DMS153 treated with DMSO at 0.1 percent for 48 hours (cell line): ENCODE data around the gene TAF15.

ENCODE experiments used
- DNase-seq: peaks from one replicate; lab custom pipeline; 2025; ENCODE audit not compliant: unreplicated experiment; lab: John Stamatoyannopoulos, UW

Gene TAF15

DNA sequence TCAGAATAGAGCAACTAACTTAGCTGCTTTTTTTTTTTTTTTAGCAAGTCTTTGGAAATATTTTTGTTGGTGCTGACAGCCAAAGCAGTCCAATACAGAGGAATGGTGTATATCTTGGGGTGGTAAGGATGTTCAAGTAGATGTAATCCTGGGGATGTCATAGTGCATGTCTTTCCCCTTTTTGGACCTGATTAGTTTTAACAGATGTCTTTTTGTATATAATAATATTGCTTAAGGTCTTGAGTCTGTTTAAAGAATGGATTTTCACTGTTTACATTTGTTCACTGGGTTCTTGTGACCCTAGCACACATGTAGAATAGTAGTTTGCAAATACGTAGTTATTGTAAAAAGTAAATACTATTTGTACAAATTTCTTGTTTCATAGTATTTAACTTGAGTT lies 7.9 kb downstream of the TAF15 start:
- DNase-seq: no peak

DNA sequence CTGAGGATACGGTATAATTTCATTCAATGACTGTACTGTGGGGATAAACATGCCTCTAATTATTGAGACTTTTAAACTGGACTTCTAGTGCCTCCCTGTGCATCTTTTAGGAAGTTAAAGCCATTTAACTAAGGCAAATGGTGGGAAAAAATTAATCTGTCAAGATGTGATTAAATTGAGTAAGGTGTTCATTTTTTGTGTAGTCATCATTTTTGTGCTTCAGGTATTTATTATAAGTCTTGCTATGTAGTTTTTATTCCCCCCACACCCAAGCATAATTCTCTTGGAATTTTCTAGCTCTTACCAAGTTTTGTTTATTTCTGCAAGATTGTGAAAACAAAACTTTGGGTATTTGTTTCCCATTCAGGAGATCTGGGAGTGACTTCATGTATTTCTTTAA lies 10.2 kb downstream of the TAF15 start:
- no peak for DNase-seq

DNA sequence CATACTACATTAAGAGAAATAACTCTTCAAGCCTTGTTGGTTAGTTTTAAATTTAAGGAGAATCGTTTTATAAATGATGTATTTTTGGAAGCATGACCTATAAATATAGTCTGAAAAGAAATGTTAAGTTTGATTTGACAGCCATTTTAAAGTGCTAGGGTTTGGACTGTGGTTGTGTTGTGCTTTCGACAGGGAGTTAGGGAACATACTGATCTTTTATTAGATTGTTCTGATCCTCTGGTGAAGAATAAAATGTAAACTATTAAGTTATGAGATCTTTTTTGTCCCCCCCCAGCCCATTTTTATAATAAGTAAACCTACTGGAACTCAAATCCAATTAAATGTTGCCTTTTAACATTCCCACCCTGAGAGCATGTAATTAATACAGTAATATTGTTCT lies 12.0 kb downstream of the TAF15 start:
- no peak for DNase-seq

DNA sequence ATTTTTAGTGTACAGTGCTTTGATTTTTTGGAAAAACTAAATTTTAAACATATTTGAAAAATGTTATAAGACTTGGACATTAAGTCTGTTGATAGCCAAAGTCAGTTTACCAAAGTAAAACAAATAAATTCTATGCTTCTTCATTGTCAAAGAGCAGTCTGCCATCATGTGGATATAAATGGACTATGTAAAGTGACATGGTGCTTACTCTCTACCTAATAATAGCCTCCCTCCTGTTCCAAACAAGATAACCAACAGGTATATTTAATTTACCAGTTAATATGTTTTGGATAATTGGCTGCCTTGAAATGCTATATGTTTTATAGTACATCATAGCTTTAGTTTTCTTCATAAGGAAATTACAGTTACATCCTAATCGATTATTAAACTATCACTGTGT lies 15.9 kb downstream of the TAF15 start:
- no peak for DNase-seq

DNA sequence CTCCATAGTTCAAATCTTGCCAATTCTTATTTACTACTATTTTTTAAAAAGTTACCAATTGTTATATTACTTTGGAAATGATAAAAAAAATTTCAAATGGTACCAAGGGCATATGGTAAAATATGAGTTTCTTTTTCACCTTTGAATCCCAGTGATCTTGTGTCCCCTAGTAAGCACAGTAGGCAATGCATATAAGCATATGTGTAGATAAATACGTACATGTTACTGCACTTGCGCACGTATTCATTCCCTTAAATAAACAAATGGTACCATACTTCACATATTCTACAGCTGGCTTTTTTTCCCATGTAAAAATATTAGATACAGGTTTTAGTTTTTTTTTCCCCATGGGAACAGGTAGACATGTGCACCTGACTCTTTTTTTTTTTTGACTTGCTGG lies 31.8 kb downstream of the TAF15 start:
- DNase-seq: no peak

DNA sequence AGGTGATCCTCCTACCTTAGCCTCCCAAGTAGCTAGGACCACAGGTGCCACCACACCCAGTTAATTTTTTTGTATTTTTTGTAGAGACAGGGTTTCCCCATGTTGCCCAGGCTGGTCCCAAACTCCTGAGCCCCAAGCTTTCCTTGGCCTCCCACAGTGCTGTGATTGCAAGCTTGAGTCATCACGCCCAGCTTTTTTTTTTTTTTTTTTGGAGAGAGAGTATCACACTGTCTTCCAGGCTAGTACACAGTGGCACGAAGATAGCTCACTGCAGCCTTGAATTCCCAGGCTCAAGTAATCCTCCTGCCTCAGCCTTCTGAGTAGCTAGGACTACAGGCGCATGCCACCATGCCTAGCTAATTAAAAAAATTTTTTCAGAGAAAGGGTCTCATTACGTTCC lies 32.2 kb downstream of the TAF15 start:
- no peak for DNase-seq

DNA sequence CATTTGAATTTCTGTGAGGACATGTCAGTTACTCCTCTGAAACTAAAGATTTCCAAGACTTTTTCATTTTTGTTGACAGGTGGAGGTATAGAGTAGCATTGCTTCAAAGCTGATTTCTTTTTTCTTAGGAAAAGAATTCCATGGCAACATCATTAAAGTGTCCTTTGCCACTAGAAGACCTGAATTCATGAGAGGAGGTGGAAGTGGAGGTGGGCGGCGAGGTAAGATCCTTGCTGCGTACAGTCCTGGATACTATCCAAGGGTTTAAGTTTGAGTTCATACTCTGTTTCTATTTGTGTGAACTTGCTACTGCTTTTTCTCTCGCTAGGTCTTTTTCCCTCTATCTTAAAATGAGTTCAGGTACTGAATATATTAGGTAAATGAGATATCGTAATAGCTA lies 33.0 kb downstream of the TAF15 start:
- DNase-seq: no peak

DNA sequence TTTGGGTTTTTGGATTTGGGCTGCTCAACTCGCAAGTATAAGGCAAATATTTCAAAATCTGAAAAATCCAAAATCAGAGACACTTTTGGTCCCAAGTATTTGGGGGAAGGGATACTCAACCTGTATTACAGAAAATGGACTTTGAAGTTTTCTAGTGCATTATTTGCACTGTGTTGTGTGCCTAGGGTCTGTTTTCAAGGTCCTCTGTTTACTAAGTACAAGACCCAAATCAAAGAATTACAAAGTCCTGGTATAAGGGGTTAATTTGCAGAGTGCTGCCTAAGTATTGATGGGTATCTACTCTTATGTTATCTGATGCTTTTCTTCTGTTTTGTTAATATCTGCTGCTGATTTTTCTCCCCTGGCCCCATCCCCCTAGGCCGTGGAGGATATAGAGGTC lies 34.4 kb downstream of the TAF15 start:
- DNase-seq: no peak

DNA sequence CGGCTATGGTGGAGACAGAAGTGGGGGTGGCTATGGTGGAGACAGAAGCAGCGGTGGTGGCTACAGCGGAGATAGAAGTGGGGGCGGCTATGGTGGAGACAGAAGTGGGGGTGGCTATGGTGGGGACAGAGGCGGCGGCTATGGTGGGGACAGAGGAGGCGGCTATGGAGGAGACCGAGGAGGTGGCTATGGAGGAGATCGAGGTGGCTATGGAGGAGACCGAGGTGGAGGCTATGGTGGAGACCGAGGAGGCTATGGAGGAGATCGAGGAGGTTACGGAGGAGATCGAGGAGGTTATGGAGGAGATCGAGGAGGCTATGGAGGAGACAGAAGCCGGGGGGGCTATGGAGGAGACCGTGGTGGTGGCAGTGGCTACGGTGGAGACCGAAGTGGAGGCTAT lies 35.3 kb downstream of the TAF15 start:
- DNase-seq: no peak

DNA sequence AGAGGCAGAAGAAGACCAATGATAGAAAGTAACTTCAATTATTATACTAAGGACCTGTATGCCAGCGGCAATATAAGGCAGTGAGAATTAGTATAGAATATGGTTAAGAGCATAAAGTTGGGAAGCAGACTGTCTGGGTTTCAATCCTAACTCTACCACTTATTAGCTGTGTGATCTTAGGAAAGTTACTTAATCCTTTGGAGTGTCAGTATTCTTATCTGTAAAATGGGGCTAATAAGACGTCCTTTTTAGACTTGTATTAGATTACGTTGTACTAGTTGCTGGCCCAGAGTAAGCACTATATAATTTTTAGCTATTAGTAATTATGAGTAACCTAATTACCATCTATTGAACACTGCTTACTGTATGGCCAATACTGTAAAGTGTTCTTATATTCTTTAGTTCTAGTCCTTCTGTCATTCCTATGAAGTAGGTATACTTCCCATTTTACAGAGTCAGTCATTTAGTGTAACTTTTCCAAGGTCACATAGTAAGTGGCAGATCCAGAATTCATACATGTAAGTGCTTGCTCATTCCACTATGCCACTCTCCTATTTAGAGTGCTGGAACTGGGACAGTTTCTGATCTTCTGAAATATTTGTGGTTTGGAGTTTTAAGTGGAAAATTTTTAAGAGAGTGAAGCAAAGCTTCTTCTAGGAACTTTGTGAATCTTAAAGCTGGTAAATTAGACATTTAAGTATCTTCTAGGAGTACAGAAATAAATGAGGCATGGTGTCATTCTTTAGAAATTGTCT lies 36.9 kb downstream of the TAF15 start:
- no peak for DNase-seq

DNA sequence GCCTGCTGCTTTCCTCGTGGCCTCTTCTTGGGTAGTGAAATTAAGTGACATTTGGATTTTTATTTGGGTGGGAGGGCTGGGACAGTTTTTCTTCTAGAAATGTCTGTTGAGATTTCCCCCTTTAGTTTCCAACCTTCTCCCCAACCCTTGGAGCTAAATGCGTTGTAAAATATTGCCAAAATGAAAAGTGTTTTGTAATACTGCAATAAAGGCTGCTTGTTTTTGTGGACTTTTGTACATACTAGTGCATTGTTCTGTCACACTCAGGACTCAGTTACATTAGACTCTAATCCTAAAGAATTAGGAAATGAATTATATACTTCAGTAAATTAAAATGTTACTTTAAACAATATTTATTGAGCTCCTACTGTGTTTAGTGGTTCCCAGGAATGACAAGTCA lies 37.7 kb downstream of the TAF15 start:
- DNase-seq: no peak

DNA sequence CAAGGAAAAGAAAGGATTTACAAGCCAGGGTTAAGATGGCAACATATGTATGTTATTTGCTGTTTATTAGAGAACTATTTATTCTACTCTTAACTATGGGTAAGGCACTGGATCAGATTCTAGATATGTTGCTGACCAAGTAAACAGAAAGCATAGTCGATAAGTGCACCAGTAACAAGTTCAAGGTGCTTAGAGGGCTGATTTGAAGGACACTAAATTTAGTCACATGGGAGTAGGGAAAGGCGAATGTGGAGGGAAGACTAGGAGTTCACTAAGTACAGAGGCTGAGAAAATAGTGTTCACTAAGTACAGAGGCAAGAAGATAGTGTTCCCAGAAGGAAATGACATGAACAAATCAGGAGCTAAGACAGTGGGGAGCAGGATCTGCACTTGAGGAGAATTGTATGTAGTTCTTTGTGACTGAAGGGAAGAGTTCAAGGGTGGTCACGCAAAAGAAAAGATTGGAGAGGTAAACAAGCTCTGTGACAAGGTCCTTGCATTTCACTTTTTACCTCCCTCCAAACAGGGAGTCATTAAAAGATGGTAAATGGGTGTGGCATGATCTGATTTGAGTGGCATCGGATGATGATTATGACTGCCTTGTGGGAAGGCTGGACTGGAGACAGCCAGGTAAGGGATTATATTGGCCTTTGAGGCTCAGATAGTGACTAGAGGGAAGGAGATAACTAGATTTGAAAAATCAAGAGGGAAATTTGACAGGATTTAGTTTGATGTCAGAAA lies 38.5 kb downstream of the TAF15 start:
- no peak for DNase-seq

DNA sequence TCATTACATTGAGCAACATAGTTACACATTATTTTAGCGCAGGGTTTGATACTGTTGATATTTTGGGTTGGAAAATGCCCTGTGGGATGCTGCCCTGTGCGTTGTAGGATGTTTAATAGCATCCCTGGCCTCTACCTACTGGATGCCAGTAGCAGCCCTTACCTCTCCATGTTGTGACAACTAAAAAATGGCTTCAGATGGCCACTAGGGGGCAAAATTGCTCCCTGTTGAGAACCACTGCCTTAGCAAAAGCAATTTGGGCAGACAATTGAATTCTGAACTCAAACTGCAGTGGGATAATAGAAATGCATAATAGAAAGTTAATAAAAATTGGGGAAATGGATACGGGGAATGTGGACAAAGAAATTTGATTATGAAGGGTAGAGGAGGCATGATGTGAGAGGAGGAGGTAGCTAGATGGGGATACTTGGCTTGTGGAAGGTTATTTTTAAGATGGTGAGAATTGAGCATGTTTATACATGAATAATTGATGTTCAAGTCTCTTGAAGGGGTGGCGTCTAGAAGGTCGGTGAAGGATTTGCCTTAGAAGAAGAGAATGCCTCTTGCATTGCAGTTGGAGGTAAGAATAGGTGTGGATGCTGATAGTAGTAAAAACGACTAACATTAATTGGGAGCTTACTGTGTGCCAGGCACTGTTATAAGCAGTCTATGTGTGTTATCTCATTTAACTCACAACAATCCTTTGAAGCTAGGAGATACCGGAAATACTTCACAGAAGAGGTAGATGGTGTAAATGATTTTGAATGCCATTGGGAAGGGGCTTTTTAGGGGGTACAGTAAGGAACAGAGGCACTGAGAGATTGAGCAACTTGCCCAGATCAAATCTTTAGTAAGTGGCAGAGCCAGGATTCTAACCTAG lies 40.4 kb downstream of the TAF15 start:
- DNase-seq: peak; percentile 39

DNA sequence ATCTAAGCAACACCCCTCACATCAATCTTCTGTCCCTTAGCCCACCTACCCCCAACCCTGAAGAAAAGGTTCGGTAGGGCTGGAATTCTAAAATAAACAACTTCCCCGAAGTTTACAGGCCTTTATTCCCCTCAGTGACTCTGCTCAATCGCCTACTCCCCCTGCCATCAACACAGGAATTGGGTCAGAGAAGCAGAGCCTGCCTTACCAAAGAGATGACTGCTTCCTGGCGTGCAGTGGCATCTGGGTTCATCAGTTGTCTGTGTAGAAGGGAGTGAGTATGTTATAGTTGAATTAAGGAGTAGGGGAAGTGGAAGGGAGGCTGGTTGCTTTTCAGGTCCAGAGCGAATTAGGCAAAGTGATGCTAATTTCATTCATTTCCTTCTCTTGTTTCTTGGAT lies 46.7 kb downstream of the TAF15 start:
- DNase-seq: no peak

DNA sequence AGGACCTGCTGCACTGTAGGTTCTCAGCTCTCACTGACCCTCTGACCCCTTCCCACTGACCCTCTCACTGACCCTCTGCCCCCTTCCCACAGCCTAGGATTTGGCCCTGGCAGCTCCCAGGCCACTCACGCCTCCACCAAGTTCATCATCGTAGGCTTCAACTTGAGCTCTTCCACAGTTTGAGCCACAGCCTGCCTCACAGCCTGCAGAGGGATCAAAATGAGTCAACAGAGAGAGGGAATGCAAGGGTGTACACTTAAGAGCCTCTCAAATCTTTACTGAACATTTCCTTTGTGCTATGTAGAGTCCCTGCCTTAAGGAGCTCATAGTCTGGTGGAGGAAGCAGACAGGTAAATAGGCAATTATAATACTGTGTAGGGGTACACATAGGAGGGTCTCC lies 47.3 kb downstream of the TAF15 start:
- DNase-seq: no peak

DNA sequence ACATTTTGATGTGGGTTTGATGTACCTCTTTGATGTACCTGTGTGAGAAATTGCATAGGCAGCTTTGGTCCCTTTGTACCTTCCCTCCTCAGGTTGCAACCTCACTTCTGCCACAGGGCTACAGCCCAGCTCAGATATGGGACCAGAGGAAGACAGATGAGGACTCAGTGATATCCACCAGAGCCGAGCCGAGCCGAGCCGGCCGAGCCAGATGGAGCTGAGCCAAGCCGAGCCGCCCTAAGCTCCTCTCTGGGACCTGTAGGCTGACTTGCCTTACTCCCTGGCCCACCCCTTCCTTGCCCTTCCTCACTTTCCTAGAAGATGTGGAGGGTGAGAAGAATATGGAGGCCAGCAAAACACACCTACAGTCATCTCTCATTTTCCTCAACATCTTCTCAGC lies 55.6 kb downstream of the TAF15 start:
- no peak for DNase-seq

DNA sequence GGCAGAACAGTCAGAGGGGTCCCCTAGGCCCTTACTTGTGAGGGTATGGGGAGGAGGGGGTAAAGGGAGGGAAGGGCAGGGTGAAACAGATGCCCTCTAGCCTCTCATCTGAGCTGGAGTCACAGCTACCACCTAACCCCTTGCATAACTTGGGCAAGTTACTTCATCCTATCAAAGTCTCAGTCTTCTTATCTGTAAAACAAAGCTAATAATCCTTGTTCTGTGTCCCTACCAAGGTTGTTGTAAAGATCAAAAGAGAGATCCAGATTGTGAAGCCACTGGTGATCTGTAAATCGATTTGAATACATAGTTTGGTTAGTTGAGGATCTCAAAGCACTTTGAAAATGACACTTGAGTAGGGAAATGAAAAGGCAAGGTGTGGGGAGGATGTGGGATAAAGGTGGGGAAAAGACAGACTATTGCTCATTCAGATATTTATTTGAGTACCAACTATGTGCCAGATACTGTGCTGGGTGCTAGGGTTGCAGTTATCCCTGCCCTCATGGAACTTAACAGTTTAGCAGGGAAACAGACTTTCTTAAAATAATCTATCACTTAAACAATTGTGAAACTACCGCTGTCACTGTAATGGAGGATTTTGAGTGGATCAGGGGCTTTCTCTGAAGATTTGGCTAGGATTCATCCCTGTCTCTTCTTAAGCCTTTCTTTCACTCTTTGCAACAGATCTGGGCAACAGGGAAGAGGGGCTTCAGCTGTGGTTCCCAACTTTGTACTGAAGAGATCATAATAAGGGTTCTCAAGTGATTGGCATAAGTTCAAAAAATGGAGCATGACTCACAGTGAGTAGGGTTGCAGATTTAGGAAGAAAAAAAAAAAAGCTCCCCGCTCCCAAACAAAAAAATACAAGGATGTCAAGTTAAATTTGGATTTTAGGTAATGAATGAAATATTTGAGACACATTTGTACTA lies 56.4 kb downstream of the TAF15 start:
- DNase-seq: no peak

DNA sequence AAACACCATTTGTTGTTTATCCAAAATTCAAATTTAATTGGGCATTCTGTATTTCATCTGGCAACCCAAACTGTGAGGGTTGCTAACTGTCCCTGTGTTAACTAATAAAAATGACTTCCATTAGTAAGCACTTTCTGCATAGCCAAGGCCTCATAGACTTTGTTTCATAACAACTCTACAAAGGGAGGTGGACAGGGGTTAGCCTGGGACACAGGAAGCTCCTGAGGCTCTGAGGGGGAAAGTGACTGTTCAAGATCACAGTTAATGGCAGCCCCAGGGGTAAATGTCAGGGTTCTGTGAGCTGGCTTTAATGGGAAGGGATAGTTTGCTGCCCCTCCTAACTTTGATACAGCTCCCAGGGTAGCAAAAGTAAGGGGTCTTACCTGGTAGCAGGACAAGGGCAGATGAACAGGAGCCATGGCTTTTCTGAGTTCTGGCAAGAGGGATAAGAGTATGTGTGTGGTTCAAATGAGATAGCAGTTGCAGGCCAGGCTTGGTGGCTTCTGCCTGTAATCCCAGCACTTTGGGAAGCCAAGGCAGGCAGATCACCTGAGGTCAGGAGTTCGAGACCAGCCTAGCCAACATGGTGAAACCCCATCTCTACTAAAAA lies 57.2 kb downstream of the TAF15 start:
- DNase-seq: no peak

DNA sequence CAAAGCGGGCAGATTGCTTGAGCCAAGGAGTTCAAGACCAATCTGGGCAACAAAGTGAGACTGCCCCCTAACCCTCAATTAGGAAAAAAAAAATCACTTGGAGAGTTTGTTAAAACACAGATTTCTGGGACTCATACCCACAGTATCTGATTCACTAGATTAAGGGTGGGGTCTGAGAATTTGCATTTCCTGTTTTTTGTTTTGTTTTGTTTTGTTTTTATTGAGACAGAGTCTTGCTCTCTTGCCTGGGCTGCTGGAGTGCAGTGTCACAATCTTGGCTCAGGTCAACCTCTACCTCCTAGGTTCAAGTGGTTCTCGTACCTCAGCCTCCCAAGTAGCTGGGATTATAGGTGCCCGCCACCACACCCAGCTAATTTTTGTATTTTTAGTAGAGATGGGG lies 58.3 kb downstream of the TAF15 start:
- no peak for DNase-seq

DNA sequence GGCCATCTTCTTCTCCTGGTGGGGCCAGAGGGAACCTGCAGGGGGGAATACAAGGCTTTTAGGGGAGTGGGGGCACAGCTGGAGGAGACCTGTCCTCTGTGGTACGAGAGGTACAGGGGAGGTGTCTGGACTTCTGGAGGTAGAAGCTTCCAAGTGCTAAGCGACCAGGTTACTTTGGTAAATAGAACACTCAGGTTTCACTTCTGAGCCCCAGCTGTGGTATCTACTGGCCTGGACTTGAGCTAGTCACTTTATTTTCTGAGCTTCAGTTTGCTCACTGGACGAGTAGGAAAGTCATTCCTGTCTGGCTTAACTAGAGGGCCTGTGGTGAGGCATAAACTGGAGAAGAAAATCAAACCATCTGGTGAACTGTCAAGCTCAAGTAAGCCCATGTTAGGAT lies 59.5 kb downstream of the TAF15 start, which contains the start of gene HEATR9:
Gene HEATR9 (minus strand): TSS at position 155 of the 400 bp plus-strand sequence. CDS start 149 bp downstream, at position 6.
- DNase-seq: no peak
